HEK293 (cell line): ENCODE data around the gene ADAMTSL5.

Experiments used
- CTCF ChIA-PET: fragments of 350-600 bp; formaldehyde crosslinking; extraction: SDS; loops from one replicate; lab custom pipeline; 2021; ENCODE audit warnings: antibody characterized with exemption; lab: Yijun Ruan, JAX
- POLR2A ChIA-PET: fragments of 300-600 bp; formaldehyde crosslinking; extraction: SDS; loops from one replicate; lab custom pipeline; 2020; ENCODE audit warnings: antibody characterized with exemption, inconsistent platforms; lab: Yijun Ruan, JAX
- H3K27ac ChIP-seq: fragments of 200-500 bp; sonication (Bioruptor generic); 2 replicates; pipeline ENCODE4 v1.5.1; 2014; ENCODE audit warnings: low read depth, low read length, control low read depth, inconsistent platforms; ENCODE audit errors: extremely low read depth
- H3K36me3 ChIP-seq, 2 experiments: fragments of 200-500 bp in 1 of 2; sonication (Bioruptor generic) in 1 of 2; 1 replicate in 1 of 2; 2 replicates in 1 of 2; pipeline ENCODE4 v1.5.1; 2014 to 2017; ENCODE audit warnings: inconsistent platforms in 2 of 2, low read length in 2 of 2; ENCODE audit not compliant: control insufficient read depth in 2 of 2, insufficient read depth in 1 of 2
- H3K4me1 ChIP-seq: fragments of 200-500 bp; sonication (Bioruptor generic); 2 replicates; pipeline ENCODE4 v1.5.1; 2014; ENCODE audit warnings: mild to moderate bottlenecking, low read length, inconsistent platforms; ENCODE audit not compliant: control insufficient read depth, insufficient read depth
- H3K4me3 ChIP-seq: 2 replicates; pipeline ENCODE4 v1.5.1; 2011; ENCODE audit warnings: low read depth, mild to moderate bottlenecking, control low read depth, low read length, moderate library complexity
- H3K9me3 ChIP-seq: fragments of 200-500 bp; sonication (Bioruptor generic); 2 replicates; pipeline ENCODE4 v1.5.1; 2014; ENCODE audit warnings: low read depth, low read length, inconsistent platforms; ENCODE audit not compliant: control insufficient read depth, insufficient read depth
- BCL6B ChIP-seq: fragments of 450-650 bp; formaldehyde crosslinking; IDR thresholded peaks from 2 replicates; pipeline ENCODE4 v1.5.1; 2017; ENCODE audit warnings: missing biosample characterization, missing genetic modification characterization
- GFI1B ChIP-seq: fragments of 450-650 bp; formaldehyde crosslinking; IDR thresholded peaks from 2 replicates; pipeline ENCODE4 v1.5.1; 2016; ENCODE audit warnings: missing biosample characterization, missing genetic modification characterization
- HIC1 ChIP-seq: fragments of 450-650 bp; formaldehyde crosslinking; IDR thresholded peaks from 2 replicates; pipeline ENCODE4 v1.5.1; 2016; ENCODE audit warnings: missing biosample characterization, missing genetic modification characterization
- HOXD13 ChIP-seq: sonication (generic); formaldehyde crosslinking; IDR thresholded peaks from 2 replicates; pipeline ENCODE4 v1.8.0; 2022; ENCODE audit warnings: missing genetic modification reagents, borderline replicate concordance
- PATZ1 ChIP-seq: fragments of 450-650 bp; formaldehyde crosslinking; IDR thresholded peaks from 2 replicates; pipeline ENCODE4 v1.5.1; 2016; ENCODE audit warnings: missing biosample characterization, missing genetic modification characterization
- PRDM4 ChIP-seq: fragments of 450-650 bp; formaldehyde crosslinking; IDR thresholded peaks from 2 replicates; pipeline ENCODE4 v1.5.1; 2017; ENCODE audit warnings: missing biosample characterization, missing genetic modification characterization
- TCF7L2 ChIP-seq: IDR thresholded peaks from 2 replicates; pipeline ENCODE4 v1.6.1; 2011; ENCODE audit warnings: low read depth, mild to moderate bottlenecking, inconsistent platforms, low read length, moderate library complexity, borderline replicate concordance
- YY1 ChIP-seq: fragments of 450-650 bp; formaldehyde crosslinking; IDR thresholded peaks from 2 replicates; pipeline ENCODE4 v1.5.1; 2018; ENCODE audit warnings: missing biosample characterization, missing genetic modification characterization
- ZBTB26 ChIP-seq: fragments of 450-650 bp; formaldehyde crosslinking; optimal IDR thresholded peaks from 2 replicates; pipeline ENCODE3; 2016; ENCODE audit warnings: missing biosample characterization, mild to moderate bottlenecking, missing genetic modification characterization
- ZBTB44 ChIP-seq: fragments of 450-650 bp; IDR thresholded peaks from 2 replicates; pipeline ENCODE4 v1.5.1; 2018; ENCODE audit warnings: missing biosample characterization, mild to moderate bottlenecking, missing genetic modification characterization
- ZNF121 ChIP-seq: fragments of 450-650 bp; formaldehyde crosslinking; IDR thresholded peaks from 2 replicates; pipeline ENCODE4 v1.5.1; 2016; ENCODE audit warnings: missing biosample characterization, missing genetic modification characterization
- ZNF266 ChIP-seq: fragments of 450-650 bp; formaldehyde crosslinking; IDR thresholded peaks from 2 replicates; pipeline ENCODE4 v1.5.1; 2016; ENCODE audit warnings: missing biosample characterization, missing genetic modification characterization, low read depth
- ZNF302 ChIP-seq: fragments of 450-650 bp; formaldehyde crosslinking; IDR thresholded peaks from 2 replicates; pipeline ENCODE4 v1.5.1; 2016; ENCODE audit warnings: missing biosample characterization, missing genetic modification characterization, low read depth
- ZNF362 ChIP-seq: fragments of 450-650 bp; formaldehyde crosslinking; IDR thresholded peaks from 2 replicates; pipeline ENCODE4 v1.5.1; 2016; ENCODE audit warnings: missing biosample characterization, missing genetic modification characterization
- ZNF391 ChIP-seq: fragments of 450-650 bp; formaldehyde crosslinking; IDR thresholded peaks from 2 replicates; pipeline ENCODE4 v1.5.1; 2016; ENCODE audit warnings: low read depth, missing biosample characterization, missing genetic modification characterization, borderline replicate concordance
- ZNF555 ChIP-seq: fragments of 450-650 bp; formaldehyde crosslinking; conservative IDR thresholded peaks from 2 replicates; pipeline ENCODE4 v1.5.1; 2017; ENCODE audit warnings: missing biosample characterization, mild to moderate bottlenecking, missing genetic modification characterization, inconsistent platforms
- ZNF558 ChIP-seq: fragments of 450-650 bp; formaldehyde crosslinking; IDR thresholded peaks from 2 replicates; pipeline ENCODE4 v1.5.1; 2016; ENCODE audit warnings: missing biosample characterization, missing genetic modification characterization
- ZNF580 ChIP-seq: fragments of 450-650 bp; formaldehyde crosslinking; IDR thresholded peaks from 2 replicates; pipeline ENCODE4 v1.5.1; 2016; ENCODE audit warnings: missing biosample characterization, missing genetic modification characterization
- ZNF658 ChIP-seq: fragments of 450-650 bp; formaldehyde crosslinking; IDR thresholded peaks from 2 replicates; pipeline ENCODE4; 2016; ENCODE audit warnings: missing biosample characterization, missing genetic modification characterization
- ZNF660 ChIP-seq: fragments of 450-650 bp; IDR thresholded peaks from 2 replicates; pipeline ENCODE4 v1.5.1; 2018; ENCODE audit warnings: missing biosample characterization, mild to moderate bottlenecking, missing genetic modification characterization
- ZNF707 ChIP-seq: fragments of 450-650 bp; formaldehyde crosslinking; IDR thresholded peaks from 2 replicates; pipeline ENCODE4 v1.5.1; 2016; ENCODE audit warnings: missing biosample characterization, missing genetic modification characterization
- ZNF777 ChIP-seq: fragments of 450-650 bp; formaldehyde crosslinking; IDR thresholded peaks from 2 replicates; pipeline ENCODE4 v1.5.1; 2017; ENCODE audit warnings: missing biosample characterization, missing genetic modification characterization, borderline replicate concordance
- TF ChIP-seq, protein P1 (sequence below): fragments of 450-650 bp; formaldehyde crosslinking; IDR thresholded peaks from 2 replicates; pipeline ENCODE4 v1.5.1; 2016; ENCODE audit warnings: missing biosample characterization, missing genetic modification characterization

Gene ADAMTSL5

GRCh38 chr19:1560286-1560882, 47.6 kb upstream of the ADAMTSL5 start (continued):
- no peak for TF ChIP-seq ZBTB44 (tag by site-specific recombination)
- no peak for TF ChIP-seq ZNF558
- no peak for TF ChIP-seq ZNF121
- TF ChIP-seq ZNF391 (tag by site-specific recombination) = no peak
- TF ChIP-seq ZNF555 (tag by site-specific recombination) = no peak
- no peak for TF ChIP-seq HOXD13 (CRISPR knock-in tag)
- TF ChIP-seq PATZ1 = no peak
- TF ChIP-seq ZNF362 (tag by site-specific recombination) = no peak
- TF ChIP-seq GFI1B = no peak
- TF ChIP-seq, all 188 proteins: peak for 0

- H3K36me3 ChIP-seq = peaks cover 4 to 17% of the 10 kb centered on the region in 2 experiments; a peak in 2 of 3 replicates
- no peaks in the 10 kb centered on the region for H3K4me1 ChIP-seq
- H3K9me3 ChIP-seq = no peaks in the 10 kb centered on the region
- no peak overlapping the region for H3K27ac ChIP-seq
- CTCF ChIA-PET = interaction anchor here (0.7 to 1.2 kb wide), 2 partner anchors 114 to 279 kb away, joined by 3 read pairs; no protein-coding TSS in a partner anchor
- POLR2A ChIA-PET = no interaction called here
- no peak overlapping the region for H3K4me3 ChIP-seq
- no peak for TF ChIP-seq PRDM4 (tag by site-specific recombination)
- TF ChIP-seq YY1 = no peak
- TF ChIP-seq TCF7L2 = no peak
- TF ChIP-seq, protein P1, sequence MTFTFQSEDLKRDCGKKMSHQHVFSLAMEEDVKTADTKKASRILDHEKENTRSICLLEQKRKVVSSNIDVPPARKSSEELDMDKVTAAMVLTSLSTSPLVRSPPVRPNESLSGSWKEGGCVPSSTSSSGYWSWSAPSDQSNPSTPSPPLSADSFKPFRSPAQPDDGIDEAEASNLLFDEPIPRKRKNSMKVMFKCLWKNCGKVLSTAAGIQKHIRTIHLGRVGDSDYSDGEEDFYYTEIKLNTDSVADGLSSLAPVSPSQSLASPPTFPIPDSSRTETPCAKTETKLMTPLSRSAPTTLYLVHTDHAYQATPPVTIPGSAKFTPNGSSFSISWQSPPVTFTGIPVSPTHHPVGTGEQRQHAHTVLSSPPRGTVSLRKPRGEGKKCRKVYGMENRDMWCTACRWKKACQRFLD (tag by site-specific recombination) = no peak
- TF ChIP-seq BCL6B (tag by site-specific recombination) = no peak
- TF ChIP-seq ZNF580 (tag by site-specific recombination) = no peak
- TF ChIP-seq ZNF658 (tag by site-specific recombination) = no peak
- TF ChIP-seq ZNF660 (tag by site-specific recombination) = no peak
- no peak for TF ChIP-seq HIC1 (tag by site-specific recombination)
- no peak for TF ChIP-seq ZBTB26
- no peak for TF ChIP-seq ZNF302 (tag by site-specific recombination)
- TF ChIP-seq ZNF266 (tag by site-specific recombination) = no peak
- no peak for TF ChIP-seq ZNF707 (tag by site-specific recombination)
- no peak for TF ChIP-seq ZNF777 (tag by site-specific recombination)
Measured at GRCh38 chr19:1558552-1558951, 45.7 kb upstream of the ADAMTSL5 start.
